HG03439 (cell line): Measurements from ENCODE around the gene RECQL5.
"Not testable (repeated sequence)": the region's sequence is repeated elsewhere in the genome, so short reads cannot be mapped to it uniquely, and the experiment has no call there.

ENCODE experiments used
- ATAC-seq: cut with Tn5 transposase; IDR thresholded peaks from one replicate; pipeline ENCODE4 v1.9.1; 2021; ENCODE audit warnings: mild to moderate bottlenecking, moderate library complexity; ENCODE audit not compliant: unreplicated experiment

The RECQL5 gene

GRCh38 chr17:75595920-75596313 is 71.0 kb downstream of the RECQL5 start:
- ATAC-seq, result no peak

DNA sequence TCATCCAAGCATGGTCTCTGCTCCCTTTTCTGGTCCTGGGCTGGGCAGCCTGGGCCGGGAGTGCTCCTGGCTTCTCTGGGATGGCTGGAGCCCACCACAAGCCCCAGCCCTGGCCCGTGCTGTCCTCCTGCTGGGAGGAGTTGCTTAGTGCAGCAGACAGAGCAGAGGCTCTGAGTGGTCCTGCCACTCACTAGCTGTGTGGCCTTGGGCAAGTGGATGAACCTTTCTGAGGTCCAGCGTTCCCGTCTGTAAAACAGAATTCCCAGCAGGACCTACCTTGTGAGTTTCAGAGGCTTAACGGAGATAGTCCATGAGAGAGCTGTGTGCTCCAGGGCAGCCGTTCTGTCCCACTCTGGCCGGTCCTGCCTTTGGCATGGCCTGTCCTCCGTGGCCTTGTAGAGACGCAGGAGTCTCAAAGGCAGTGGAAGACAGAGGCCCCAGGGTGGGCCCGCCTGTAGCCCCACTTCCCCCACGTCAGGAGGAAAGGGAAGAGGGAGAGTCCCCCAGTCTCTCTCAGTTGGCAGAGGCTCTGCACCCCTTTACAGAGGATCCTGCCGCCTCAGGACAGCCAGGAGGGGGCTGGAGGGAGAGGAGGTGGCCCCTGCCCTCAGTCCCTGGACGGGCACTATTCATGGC is 71.6 kb downstream of the RECQL5 start:
- no peak for ATAC-seq

GRCh38 chr17:75594499-75595283 is 72.3 kb downstream of the RECQL5 start:
- ATAC-seq, result no peak

DNA sequence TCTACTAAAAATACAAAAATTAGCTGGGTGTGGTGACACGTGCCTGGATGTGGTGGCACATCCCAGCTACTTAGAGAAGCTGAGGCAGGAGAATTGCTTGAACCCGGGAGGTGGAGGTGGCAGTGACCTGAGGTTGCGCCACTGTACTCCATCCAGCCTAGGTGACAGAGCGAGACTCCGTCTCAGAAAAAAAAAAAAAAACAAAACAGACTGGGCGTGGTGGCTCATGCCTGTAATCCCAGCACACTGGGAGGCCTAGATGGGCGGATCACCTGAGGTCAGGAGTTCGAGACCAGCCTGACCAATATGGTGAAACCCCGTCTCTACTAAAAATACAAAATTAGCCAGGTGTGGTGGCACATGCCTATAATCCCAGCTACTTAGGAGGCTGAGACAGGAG is 73.5 kb downstream of the RECQL5 start:
- not testable (repeated sequence) for ATAC-seq

GRCh38 chr17:75592348-75593020 is 74.5 kb downstream of the RECQL5 start:
- ATAC-seq, result no peak

DNA sequence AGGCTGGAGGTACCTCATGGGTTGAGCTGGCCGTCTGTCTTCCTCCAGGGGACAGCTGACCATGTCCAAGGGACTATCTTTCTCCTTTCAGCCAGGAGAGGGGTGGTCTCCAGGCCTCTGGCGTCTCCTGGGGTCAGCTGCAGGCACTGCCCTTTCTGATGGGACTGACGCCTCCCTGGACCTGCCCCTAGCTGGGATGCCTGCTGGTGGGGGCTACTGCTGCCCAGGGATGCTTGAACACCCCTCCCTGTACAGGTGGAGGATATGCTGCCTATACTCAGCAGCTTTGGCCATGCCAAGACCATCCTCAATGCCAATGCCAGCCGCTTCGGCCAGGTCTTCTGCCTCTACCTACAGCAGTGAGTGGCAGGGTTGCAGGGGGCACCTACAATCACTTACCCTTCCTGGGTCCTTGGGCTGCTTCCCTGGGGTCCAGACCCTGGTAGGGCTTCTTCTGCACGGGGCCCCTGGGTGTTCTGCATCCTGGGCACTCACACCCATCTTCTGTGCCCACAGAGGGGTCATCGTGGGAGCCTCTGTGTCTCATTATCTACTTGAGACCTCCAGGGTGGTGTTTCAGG is 75.1 kb downstream of the RECQL5 start:
- ATAC-seq, result no peak

DNA sequence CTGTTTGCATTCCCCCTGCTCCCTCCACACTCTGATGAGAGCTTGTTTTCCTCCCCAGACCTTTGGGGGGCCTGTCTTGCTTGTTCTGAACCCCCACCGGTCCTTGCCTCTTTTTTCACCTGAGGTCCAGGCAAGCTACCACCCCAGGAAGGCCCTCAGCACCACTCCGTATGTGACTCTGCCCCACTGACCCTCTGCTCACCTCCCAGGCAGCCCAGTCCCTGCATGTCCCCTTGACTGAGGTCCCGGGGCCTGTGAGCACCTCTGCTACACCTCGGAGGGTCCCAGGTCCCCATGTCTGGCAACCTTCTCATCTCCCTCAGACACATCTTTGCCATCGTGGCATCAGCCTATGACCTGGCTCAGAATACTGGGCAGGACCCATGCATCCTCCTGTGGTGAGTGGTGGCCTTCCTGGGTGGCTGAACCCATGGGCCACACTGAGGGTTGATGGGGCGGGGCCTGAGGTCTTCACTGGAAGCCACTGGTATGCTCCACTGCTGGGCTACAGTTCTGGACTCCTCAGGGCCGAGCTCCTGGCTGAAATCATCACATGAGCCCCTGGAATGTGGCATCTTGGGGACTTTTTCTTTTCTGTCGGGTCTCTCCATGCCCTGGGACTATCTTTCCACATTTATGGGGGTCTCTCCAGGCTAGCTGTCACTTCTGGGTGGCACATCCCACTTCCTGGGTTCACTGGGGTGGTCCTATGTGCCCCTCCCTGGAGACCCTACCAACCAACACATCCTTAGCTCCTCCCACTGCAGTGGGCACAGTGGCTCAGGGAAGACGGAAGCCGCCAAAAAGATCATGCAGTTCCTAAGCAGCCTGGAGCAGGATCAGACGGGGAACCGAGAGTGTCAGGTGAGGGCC is 75.9 kb downstream of the RECQL5 start:
- ATAC-seq, result no peak

DNA sequence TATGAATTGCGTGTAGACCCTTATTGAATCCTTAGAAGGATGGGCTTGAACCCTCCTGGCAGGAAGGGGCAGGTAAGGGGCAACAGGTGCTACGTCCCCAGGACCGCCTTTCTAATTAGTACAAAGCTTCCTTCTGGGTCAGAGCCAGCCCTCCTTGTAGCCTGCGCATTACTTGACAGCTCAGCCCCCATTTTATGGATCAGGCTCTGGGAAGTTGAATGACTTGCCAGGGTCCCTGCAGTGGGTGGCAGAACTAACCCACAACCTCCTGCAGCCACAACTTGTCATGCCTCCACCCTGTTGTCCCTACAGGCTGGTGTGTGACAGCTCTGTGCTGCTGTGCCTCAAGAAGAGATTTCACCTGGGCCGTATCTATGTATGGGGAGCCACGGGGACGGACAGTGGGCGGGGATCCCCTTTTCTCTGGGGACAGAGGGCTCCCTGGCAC is 76.6 kb downstream of the RECQL5 start:
- ATAC-seq, result no peak

GRCh38 chr17:75589919-75590303 is 77.0 kb downstream of the RECQL5 start:
- ATAC-seq, result no peak

DNA sequence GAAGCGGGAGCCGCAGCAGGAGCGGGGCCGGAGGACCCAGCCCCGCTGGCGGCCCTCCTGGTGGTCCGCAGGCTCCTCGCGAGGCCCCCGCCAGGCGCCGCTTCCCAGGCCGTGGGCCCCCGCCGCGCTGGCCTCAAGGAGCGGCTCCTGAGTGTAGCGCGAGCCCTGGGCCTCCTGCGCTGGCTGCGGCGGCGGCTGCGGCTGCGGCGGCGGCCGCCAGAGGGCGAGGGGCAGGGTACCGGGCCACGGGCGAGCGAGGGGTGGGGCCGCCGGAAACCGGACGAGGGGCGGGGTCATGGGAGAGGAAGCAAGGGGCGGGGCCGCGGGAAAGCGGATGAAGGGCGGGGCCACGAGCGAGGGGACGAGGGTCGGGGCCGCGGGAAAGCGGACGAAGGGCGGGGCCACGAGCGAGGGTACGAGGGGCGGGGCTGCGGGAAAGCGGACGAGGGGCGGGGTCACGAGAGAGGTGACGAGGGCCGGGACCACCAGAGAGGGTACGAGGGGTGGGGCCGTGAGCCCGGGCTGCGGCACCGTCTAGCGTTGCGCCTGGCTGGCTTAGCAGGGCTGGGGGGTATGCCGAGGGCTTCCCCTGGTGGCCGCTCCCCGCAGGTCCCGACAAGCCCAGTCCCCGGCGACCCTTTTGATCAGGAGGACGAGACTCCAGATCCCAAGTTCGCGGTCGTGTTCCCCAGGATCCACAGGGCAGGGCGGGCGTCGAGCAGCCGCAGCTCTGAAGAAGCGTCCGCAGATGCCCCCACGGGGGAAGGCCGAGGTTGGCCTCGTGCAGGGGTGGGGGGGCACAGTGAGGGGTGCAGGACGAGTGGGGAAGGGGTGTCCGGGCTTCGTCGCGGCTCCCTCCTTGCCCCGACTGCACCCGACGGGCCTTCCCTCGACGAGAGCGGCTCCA is 77.7 kb downstream of the RECQL5 start:
- ATAC-seq, result no peak

- no peak for ATAC-seq
Measured at GRCh38 chr17:75588596-75589011, 78.3 kb downstream of the RECQL5 start.

DNA sequence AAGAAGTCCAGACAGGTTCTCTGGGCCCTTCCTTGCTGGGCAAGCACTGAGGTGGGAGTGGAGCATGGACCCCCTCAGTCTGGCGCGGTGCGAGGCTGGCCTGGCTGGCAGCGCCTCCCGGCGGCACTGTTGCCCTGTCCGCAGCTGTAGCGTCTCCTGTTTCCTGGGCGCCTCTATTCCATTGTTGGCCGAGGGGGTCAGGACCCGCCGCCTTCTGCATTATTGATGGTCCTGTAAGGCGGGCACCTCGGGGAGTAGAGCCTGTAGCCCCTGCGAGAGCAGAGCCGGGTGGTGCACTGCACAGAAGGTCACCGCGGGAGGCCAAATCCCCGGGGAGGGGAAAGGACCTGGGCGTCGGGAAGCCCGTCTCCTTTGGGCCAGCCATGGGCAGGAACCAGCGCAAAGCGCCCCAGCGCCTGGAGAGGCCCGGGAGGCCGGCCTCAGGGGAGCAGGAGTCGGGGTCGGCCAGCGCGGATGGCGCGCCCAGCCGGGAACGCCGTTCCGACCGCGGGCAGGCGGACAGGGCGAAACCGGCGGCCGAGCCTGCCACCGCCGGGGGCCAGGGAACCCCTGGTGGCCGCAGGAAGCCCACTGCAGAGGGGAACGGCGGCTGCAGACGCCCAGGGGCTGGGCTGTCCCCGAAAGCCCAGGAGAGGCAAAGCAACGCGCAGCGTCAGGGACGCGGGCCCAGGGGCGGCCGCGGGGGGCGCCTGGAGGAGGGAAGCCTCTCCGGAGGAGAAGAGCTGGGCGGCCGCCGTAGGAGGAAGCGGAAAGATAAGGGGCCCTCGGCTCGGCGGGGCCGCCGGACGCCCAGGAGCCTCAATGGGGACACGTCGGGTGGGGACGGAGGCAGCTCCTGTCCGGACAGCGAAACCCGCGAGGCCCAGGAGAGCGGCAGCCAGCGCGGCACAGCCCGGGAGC is 79.0 kb downstream of the RECQL5 start, which contains the start of gene MYO15B:
TSS of gene MYO15B (plus strand) at position 126 of the 921 bp plus-strand sequence. CDS start at position 384, 258 bp downstream.
- ATAC-seq, result no peak

DNA sequence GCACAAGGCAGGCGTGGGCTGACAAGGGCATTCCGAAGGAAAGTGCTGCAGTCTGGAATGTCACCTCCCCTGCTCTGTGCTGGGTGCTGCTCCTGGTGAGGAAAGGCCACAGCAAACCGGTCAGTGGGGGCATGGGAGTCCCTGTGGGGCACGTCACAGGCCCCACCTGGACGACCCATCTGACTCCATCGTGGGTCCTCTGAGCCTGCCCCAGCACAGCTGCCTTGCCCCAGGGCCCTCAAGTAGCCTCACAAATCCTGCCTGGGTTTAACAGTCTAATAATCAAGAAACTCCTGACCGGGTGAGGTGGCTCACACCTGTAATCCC is 82.1 kb downstream of the RECQL5 start:
- ATAC-seq, result no peak

GRCh38 chr17:75583197-75583596 is 83.8 kb downstream of the RECQL5 start:
- not testable (repeated sequence) for ATAC-seq

- ATAC-seq, result not testable (repeated sequence)
Measured at GRCh38 chr17:75581121-75581725, 85.7 kb downstream of the RECQL5 start.
